ENCODE results near the gene ANKRD18A.
"Not testable (repeated sequence)": the region's sequence is repeated elsewhere in the genome, so short reads cannot be mapped to it uniquely, and the experiment has no call there.

- not testable (repeated sequence) for TF ChIP-seq CTCF (IDR thresholded peaks at IDR 0.05; ENCODE audit: poor library complexity, severe bottlenecking); TAF1 (IDR thresholded peaks at IDR 0.05; ENCODE audit: low read depth); SMC3 (conservative IDR thresholded peaks at IDR 0.05; ENCODE audit: poor library complexity); POLR2AphosphoS5 (IDR thresholded peaks at IDR 0.05); EP300 (conservative IDR thresholded peaks at IDR 0.05; ENCODE audit: poor library complexity, severe bottlenecking); EZH2 (IDR thresholded peaks at IDR 0.05; ENCODE audit: borderline replicate concordance, insufficient read depth, low read length, poor library complexity, severe bottlenecking); REST (IDR thresholded peaks at IDR 0.05; ENCODE audit: borderline replicate concordance); MXI1 (conservative IDR thresholded peaks at IDR 0.05; ENCODE audit: poor library complexity, severe bottlenecking); RAD21 (conservative IDR thresholded peaks at IDR 0.05)
Observed at GRCh38 chr9:38554966-38555365, 65.4 kb downstream of the ANKRD18A start.

Data from neural cell (in vitro differentiated cells).